Kidney (tissue), 14 donors: Measurements from ENCODE around the gene OSTF1. TPM values are rescaled to one million over a fixed set of nuclear protein-coding genes. Genes with fewer than 3 reads are reported as not detected.

Source experiments
- DNase-seq, 5 donors: peaks; one replicate each; pipeline ENCODE4 v3.0.0-alpha.2; 2013 to 2020
- FAIRE-seq: peaks from 2 replicates; lab custom pipeline; 2012; peaks lifted over from hg19 to GRCh38; lab: Jason Lieb, UNC
- H3K27ac ChIP-seq, 2 donors: one replicate each; pipeline ENCODE4 v1.7.0; 2013; ENCODE audit warnings: low read depth in 2 of 2, low read length in 2 of 2, inconsistent platforms in 1 of 2
- H3K27me3 ChIP-seq: one replicate; pipeline ENCODE4 v1.7.1; 2013; ENCODE audit warnings: low read length, inconsistent platforms; ENCODE audit not compliant: control insufficient read depth, insufficient read depth
- H3K36me3 ChIP-seq, 3 donors: one replicate each; pipeline versions ENCODE4 v1.7.0 to v1.7.1; 2013; ENCODE audit warnings: low read length in 3 of 3, control low read depth in 1 of 3, inconsistent platforms in 1 of 3; ENCODE audit not compliant: insufficient read depth in 3 of 3, control insufficient read depth in 2 of 3
- H3K4me1 ChIP-seq, 3 donors: one replicate each; pipeline versions ENCODE4 v1.7.0 to v1.7.1; 2013; ENCODE audit warnings: low read length in 3 of 3, inconsistent platforms in 1 of 3, low read depth in 1 of 3; ENCODE audit not compliant: control insufficient read depth in 2 of 3, insufficient read depth in 2 of 3
- H3K4me3 ChIP-seq, 3 donors: one replicate each; pipeline versions ENCODE4 v1.7.0 to v1.8.1; 2013; ENCODE audit warnings: low read length in 3 of 3, control low read depth in 1 of 3, inconsistent platforms in 1 of 3
- H3K9ac ChIP-seq, 3 donors: one replicate each; pipeline versions ENCODE4 v1.7.0 to v1.7.1; 2013; ENCODE audit warnings: low read length in 3 of 3, control low read depth in 1 of 3, inconsistent platforms in 1 of 3
- H3K9me3 ChIP-seq, 3 donors: one replicate each; pipeline versions ENCODE4 v1.7.0 to v1.7.1; 2013; ENCODE audit warnings: low read length in 3 of 3, control low read depth in 1 of 3, inconsistent platforms in 1 of 3; ENCODE audit not compliant: control insufficient read depth in 2 of 3, insufficient read depth in 1 of 3
- intact Hi-C: fragments of 100-400 bp; cut with DNase I; formaldehyde crosslinking; loops from one replicate; pipeline ENCODE4 v1.11.1; 2022
- polyA plus RNA-seq: library from polyadenylated mRNA; stranded (reverse); fragments of 350-450 nt; fragmentation: Illumina TruSeq; extraction: RNeasy Lipid Tissue Mini Kit (QIAGEN cat#74804); gene quantifications from one replicate; pipeline ENCODE4 v1.2.3, GENCODE V29; 2014; ENCODE audit warnings: low read depth, low replicate concordance; ENCODE audit not compliant: insufficient read depth
- total RNA-seq: library from RNA; stranded (reverse); fragmentation: NEBNext Ultra II Directional; extraction: Animal tissue kit (Norgen Biotek cat#: 25700); gene quantifications from one replicate; pipeline ENCODE4 v1.2.1, GENCODE V29; 2021
- TF ChIP-seq, protein P1 (sequence below): IDR thresholded peaks from 3 replicates; pipeline ENCODE4 v1.5.1; 2012; ENCODE audit warnings: mild to moderate bottlenecking, moderate library complexity, borderline replicate concordance; ENCODE audit not compliant: insufficient read depth; ENCODE audit errors: extremely low read depth
- donor health status: control.
- donor health status: control.
- donor health status: control.
- donor health status: control.
- donor health status: control.
- donor health status: DM: yes; HTN: yes; CAD: no.
- donor health status: Normal renal cell carcinoma (clear cell type).

OSTF1 gene
- total and polyA plus RNA-seq, 2 donors from 2014 or later = 42.8 to 52.7 TPM

DNA sequence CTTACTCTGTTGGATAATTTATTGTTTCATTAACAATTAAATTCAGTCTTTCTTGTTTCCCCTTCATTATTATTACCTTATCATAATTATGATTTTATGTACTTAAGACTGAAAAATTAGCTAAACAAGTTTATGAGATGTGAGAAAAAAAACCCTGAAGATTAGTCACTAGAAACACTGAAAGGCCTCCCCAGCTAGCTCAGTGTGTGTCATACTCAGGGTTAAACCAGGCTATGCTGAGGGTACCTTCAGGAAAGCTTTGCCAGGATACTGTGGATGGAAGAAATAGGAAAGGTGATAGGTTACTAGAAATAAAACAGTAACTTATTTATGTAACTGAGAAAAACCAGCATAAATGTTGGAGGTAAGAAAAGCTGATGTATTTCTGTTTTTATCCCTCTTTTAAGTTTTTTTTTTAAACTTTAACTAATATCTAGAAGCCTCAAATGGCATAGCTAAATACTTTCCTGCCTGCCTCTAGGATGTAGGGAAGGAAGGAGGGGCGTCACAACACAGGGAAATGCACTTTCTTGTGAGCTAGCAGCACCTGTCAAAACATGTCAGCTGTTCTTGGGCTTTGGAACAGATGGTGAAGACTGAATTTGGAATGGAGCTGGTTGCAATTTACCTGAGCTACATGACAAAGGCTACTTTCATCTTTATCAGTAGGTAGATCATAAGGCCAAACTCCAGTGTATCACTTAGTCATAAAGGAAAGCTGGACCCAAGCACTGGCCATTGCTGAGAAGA lies 24.6 kb upstream of the OSTF1 start:
- H3K4me1 ChIP-seq = no peaks in the 10 kb centered on the region
- no peaks in the 10 kb centered on the region for H3K27me3 ChIP-seq
- H3K9me3 ChIP-seq = no peaks in the 10 kb centered on the region
- H3K9ac ChIP-seq = no peak overlapping the region
- FAIRE-seq = no peak
- DNase-seq = no peak
- intact Hi-C loops = no loop called here
- H3K36me3 ChIP-seq = peaks cover 0 to 18% (median 8%) of the 10 kb centered on the region in 3 donors
- H3K27ac ChIP-seq = no peak overlapping the region
- TF ChIP-seq, protein P1, sequence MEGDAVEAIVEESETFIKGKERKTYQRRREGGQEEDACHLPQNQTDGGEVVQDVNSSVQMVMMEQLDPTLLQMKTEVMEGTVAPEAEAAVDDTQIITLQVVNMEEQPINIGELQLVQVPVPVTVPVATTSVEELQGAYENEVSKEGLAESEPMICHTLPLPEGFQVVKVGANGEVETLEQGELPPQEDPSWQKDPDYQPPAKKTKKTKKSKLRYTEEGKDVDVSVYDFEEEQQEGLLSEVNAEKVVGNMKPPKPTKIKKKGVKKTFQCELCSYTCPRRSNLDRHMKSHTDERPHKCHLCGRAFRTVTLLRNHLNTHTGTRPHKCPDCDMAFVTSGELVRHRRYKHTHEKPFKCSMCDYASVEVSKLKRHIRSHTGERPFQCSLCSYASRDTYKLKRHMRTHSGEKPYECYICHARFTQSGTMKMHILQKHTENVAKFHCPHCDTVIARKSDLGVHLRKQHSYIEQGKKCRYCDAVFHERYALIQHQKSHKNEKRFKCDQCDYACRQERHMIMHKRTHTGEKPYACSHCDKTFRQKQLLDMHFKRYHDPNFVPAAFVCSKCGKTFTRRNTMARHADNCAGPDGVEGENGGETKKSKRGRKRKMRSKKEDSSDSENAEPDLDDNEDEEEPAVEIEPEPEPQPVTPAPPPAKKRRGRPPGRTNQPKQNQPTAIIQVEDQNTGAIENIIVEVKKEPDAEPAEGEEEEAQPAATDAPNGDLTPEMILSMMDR = no peak
- no peak overlapping the region for H3K4me3 ChIP-seq

GRCh38 chr9:75064307-75065025 lies 23.8 kb upstream of the OSTF1 start:
- Histone ChIP-seq H3K36me3 (peaks cover 0 to 18% (median 11%) of the 10 kb centered on the region in 3 donors), H3K27me3 (no peaks in the 10 kb centered on the region), H3K9ac (no peak overlapping the region), H3K27ac (no peak overlapping the region), H3K4me3 (no peak overlapping the region), H3K9me3 (no peaks in the 10 kb centered on the region), H3K4me1 (no peaks in the 10 kb centered on the region)
- TF ChIP-seq, protein P1 = no peak
- FAIRE-seq (no peak), DNase-seq (no peak)
- intact Hi-C loops = no loop called here

DNA sequence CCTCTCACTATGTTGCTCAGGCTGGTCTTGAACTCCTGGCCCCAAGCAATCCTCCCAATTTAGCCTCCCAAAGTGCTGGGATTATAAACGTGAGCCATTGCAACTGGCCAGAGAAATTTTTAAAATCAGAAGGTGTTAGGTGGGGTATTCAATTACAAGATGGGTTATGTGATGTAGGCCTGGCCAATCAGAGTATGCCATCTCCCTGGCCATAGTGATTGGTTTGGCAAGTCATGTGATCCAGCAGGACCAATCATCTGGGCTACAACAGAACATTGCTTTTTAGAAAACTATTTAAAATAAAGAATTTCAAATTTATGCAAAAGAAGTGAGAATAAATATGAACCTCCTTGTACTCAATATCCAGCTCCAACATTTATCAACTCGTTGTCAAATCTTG lies 22.8 kb upstream of the OSTF1 start:
- DNase-seq (no peak), FAIRE-seq (no peak)
- H3K9me3 ChIP-seq = no peaks in the 10 kb centered on the region
- H3K4me1 ChIP-seq = no peaks in the 10 kb centered on the region
- H3K27me3 ChIP-seq = no peaks in the 10 kb centered on the region
- H3K9ac ChIP-seq = no peak overlapping the region
- no peak overlapping the region for H3K4me3 ChIP-seq
- intact Hi-C loops = no loop called here
- H3K36me3 ChIP-seq = peaks cover 0 to 18% (median 11%) of the 10 kb centered on the region in 3 donors
- TF ChIP-seq, protein P1 = no peak
- H3K27ac ChIP-seq = no peak overlapping the region
